Endometrium (tissue), 2 donors: ENCODE results near the gene HOXA2.

Source experiments
- FAIRE-seq: peaks from 2 replicates; lab custom pipeline; 2012; peaks lifted over from hg19 to GRCh38; lab: Jason Lieb, UNC
- donor health status: control.
- donor health status: control.

The HOXA2 gene

DNA sequence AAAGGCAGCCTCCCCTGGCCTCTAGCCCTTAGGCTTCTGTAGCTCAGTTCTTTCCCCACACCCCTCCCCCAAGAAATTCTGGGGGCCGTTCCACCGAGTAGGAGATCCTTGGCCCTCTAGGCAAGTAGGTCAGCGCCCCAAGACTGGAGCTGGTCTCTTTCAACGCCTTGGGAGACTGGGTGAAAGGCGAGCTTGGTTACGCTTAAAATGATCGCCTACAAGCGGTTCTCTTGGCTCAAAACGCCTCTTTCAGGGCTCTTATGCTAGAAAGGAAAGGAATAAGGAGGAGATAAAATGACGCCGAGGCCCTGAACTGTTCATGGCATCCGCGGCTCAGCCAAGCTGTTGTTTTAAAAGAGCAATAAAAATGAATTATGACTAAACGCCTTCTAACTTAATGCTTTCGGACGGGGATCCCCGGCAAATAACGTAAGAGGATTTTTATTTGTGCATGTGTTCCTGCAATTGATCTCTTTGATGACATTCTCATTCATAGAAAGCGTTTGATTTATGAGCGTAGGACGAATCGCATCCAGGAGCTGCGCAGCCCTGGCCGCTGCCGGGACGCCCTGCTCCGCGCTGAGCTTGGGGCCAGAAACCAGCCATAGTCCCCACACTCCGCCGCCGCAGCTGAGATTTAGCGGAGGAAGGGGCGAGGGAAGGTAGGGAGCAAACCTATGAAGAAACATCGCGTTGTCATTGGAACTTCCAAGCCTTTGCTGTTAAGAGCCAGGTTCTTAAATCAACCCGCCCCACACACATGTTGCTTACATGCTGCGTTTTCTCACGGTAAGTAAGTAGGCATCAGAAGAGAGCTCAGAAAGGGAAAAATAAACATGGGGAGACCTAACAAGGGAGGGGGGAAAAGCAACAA lies 3.7 kb downstream of the HOXA2 start:
- FAIRE-seq: peak; percentile 79

DNA sequence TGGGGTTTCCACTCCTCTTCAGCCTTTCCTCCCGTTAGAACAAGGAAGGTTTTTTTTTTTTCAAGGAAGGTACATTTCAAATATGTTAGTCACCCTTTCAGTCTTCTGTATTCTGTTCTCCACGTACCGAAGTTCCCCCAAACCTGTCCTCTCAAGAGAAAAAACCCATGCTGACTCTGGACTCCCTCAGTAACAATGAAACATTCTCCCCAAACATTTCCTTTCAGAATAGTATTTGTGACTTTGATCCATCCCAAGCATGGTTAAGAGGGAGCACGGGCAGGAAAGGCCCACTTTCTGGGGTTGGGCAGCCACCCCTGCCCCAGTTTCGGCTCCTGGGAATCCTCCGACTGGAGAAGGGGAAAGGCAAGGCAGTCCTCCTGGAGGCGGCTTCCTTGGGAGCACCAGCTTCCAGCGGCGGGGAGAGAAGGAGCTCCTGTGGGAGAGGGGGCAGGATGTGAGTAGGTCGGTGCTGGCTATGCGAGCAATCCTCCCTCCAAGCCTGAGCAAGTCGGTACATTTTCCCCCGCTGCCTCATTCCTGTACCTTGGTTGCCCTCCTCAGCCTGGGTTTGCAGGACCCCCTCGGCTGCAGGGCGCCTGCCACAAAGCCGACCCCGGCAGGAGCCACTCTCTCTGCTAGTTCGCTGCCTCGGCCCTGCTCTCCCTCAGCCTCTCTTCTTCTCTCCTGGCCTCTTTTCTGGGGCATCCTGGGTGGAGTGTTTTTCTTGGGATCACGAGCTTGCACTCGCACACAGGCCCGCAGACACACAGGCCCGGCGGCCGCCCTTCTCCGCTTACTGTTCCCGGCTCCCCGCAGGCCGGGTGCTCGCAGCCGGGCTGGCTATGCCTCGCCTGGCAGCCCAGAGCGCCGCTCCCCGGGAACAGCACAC lies 4.6 kb downstream of the HOXA2 start:
- no peak for FAIRE-seq

DNA sequence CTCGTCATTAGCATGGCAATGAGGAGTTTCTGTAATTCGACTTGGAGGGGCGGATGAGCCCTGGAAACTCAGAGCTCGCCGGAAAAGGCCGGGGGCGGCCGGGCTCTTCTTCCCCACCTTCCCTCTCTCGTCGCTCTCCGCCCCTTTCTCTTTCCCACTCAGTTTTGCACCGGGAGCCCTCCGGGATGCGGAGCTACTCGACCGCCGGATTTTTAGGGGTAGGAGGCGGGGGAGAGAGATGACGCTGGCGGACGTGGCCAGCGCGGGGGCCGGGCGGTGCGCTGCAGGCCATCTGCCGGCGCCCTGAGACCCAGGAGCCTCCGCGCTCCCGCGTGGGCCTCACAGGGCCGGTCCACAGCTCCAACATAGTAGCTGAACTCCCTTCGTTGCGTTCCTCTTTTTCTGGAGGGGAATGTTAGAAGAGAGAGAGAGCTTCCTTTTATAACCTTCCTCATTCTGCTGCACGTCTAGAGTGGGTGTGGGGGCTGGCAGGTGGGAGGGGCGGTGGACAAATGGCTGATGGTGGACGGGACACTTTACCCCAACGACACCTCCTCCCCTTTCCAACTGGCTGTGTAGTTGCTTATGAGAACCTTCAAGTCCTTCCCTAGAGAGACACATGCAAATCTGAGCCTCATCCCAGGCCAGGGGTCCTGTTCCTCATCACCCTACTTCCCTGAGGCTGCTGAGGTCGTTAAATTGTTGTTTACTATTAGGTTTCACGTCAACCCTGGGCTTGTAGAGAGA lies 5.5 kb downstream of the HOXA2 start:
- no peak for FAIRE-seq

DNA sequence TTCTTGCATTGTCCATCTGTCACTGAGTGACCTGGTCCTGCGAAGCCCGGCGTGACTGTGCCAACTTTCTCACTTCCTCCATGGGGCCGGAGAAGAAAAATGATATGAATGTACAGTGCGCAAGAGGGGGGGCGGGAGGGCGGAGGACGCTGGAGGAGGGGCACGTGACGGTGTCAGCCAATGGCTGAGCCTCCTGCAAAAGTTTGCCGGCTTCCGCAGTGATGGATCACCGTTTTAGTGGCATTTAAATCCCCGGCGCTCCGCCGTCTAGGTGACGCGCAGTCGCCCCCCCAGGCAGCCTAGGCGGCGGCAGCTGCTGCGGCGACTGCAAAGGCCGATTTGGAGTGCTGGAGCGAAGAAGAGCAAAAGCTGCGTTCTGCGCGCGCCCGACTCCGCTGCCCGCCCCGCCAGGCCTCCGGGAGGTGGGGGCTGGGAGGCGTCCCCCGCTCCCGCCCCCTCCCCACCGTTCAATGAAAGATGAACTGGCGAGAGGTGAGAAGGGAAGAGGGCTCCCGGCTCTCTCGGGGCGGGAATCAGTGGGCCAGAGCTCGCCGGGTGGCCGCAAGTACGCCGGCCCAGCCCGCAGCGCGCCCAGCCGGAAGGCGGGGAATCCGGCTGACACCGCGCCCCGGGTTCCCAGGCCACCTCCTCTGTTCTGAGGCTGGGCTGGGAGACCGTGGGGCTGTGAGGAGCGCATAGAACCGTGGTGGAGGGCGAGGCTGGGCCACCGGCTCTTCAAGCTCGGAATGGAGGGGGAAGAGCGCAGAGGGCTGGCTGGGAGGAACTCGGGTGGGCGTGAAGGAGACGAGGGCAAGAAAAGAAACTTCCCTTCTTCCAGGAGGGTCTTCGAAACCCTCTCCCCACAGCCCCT lies 6.4 kb downstream of the HOXA2 start, which contains the start of gene HOXA1:
Gene HOXA1 (minus strand): TSS at position 104 of the 871 bp plus-strand sequence. CDS start 88 bp downstream, at position 16.
- FAIRE-seq: no peak

DNA sequence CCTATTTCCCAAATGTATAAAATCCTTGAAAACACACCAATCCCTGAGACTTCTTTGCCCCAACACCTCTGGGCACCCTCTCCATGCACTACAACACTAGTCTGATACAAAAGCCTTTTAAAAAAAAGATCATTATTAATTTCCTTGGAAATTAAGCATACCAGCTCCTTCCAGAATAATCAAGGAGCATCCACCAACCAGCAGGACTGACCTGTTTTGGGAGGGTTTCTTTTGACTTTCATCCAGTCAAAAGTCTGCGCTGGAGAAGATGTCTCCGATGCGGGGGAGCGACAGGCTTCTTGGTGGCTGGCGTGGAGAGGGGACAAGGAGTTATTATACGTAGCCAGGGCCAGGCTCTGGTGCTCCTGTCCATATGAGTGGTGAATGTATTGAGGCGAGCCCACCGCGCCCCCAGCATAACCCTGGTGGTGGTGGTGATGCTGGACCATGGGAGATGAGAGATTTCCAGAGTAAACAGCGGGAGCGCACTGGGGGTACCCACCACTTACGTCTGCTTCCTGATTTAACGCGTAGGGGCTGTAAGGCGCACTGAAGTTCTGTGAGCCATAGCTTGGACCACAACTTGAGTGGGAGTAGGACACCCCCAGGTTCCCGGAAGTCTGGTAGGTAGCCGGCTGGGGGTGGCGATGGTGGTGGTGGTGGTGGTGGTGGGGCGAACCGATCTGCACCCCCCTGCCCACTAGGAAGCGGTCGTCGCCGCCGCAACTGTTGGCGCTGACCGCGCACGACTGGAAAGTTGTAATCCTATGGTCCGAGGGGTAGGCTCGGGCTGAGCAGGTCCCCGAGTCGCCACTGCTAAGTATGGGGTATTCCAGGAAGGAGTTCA lies 7.2 kb downstream of the HOXA2 start:
- FAIRE-seq: no peak

DNA sequence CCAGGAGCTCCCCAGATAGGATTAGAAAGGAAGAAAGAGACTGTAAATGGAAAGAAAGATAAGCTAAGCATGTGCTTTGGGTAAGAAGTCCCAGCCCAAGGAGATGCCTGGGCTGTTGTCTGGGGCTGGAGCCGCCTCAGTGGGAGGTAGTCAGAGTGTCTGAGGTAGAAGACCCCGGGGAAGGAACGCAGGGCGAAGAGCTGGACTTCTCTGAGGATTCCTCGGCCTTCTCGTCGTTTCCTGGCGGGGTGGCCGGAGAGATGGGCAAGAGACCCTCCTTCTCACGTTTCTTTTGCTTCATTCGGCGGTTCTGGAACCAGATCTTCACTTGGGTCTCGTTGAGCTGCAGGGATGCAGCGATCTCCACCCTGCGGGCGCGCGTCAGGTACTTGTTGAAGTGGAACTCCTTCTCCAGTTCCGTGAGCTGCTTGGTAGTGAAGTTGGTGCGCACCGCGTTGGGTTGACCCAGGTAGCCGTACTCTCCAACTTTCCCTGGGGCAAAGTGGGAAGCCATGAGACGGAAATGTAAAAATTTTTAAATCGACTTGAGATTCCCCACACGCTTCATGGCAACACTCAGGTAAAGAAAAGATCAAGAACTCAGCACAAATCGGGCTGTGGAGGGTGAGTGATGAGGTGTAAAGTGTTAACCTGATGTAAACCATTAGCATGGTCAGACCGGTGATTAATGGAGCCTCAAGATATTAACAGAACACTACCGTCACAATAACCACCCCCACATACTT lies 8.0 kb downstream of the HOXA2 start:
- FAIRE-seq: no peak

DNA sequence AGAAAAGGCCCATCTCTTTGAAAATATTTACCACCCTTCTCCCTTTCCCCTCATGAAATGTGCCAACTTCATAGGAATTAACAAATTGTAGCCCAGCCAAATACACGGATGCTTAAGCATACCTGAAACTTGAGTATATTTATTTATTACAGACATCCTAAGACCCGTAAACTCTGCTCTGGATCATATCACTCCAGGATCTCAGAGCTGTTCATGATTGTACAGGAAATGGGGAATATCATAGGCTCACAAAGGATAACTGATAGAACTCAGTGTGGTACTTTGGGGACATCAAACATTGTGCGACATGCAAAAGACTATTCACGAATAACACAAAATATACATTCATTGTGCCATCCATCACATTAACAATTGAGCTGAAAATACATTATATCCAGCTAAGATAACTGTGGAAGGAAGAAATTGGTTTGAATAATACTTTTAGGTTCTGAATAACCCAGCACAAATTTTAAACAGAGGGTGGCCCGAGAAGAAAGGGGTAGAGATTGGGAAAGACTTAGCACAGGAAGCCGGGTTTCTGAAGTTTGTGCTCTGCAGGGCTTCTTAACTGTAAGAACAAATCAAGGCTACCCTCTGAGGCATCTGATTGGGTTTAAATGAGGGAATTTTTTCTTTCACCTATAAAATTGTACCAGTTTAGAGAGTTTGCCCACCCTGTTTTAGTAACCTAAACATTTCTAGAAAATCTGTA lies 9.1 kb downstream of the HOXA2 start:
- FAIRE-seq: no peak

DNA sequence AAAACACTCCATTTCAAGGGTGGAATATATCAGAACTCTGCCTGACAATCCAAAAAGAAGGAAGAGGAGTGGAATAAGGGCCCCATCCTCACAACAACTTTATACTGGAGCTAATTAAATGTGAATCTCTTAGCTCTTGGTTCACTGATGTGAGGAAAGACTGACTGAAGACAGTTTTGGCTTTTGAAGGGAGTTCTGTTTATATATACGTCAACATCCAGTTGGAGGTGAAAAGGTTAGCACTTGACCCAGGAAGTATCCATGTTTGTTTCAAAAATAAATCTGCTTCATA lies 9.7 kb downstream of the HOXA2 start:
- FAIRE-seq: no peak

DNA sequence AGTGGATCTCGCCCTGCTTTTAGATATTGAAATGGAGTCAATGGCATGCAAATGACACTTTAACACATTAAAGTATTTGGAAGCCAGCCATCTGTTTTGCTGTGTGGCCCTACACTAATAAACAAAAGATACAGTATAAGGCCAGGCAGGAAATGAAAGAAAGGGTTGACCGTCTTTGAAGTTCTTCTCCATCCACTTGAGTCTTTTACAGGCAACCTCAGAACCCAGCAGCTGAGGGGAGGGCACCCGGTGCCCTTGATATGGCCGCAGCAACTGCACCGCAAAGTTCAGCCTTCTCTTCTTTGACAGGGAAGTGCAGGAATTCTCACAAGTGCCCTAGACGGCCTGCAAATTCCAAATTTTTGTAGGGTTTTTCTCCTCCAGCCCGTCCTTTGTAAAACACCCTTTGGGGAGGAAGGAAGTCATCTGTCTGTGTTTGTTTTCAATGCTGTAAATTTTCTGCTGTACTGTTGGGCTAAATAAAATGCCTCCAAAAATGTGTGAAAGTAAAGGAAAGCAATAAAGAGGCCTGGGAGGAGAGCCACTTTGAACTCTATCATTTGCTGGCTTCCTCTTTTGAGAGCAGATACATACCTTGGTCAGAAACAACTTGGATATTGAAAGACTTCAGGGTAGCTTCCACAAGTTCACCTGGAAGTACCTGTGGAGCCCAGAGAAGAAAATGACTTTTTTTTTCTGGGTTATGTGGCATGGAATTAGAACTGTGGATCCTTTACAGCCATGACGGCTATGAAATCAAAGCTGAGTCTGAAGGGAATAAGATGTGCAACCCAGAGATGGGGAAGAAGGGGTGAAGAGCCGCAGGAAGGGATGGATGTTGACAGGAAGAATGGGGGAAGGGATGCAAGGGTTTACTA lies 10.3 kb downstream of the HOXA2 start:
- no peak for FAIRE-seq

DNA sequence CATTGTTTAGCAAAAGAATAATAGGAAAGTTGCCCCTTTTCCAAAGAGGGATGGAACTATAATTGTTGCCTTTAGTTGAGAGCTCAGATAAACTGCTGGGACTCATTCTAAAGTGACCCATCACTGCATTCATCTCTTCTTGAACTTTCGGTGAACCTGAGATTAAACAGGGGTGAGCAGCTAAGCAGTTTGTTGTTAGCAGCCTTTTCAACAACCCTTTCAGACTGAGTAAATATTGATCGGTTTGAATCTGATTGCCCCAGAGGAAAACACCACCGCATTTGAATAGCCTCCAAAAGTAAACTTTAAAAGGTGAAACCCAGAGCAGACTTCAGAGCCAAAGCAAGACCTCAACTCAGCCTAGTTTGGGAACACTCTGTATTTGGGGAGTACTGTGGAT lies 11.4 kb downstream of the HOXA2 start:
- FAIRE-seq: no peak

DNA sequence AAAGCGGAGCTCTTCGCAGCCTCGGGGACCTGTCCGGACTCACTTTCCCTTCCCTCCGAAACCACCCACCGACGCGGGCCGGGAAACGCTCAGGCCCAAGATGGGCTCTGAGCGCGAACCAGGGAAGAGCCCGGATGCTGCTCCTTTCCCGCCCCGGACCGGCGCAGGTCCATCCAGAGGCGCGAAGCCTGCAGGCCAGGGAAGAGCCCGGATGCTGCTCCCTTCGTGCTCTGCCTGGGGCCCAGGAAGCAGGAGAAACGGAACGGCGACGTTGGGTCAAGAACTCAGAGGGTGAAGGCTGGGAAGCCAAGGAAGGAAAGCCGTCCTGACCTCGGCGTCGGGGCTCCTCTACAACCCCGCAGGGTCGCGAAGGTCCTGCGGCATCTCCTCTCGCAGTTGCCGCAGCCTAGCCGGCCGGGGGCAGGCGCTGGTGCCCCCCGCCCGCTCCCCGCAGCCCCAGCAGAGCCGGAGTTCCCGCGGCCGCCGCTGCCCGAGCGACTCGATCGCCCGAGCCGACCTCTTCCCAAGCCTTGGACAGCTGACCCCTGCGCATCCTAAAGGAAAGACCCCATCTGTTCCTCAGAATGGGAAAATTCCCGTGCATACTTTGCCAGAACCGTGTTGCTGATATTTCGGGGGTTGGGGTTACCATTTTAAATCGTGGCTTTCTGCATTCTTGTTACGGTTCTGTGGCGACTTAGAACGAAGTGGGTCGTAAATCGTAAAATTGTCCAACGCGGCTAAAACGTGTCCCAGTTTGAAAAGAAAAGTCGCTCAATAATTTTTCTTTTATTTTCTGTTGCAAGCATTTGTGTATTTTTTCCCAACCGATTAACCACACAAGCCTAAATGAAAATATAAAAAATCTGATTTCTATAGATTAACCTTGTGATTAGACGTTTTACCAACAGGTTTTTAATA lies 14.2 kb downstream of the HOXA2 start:
- no peak for FAIRE-seq

DNA sequence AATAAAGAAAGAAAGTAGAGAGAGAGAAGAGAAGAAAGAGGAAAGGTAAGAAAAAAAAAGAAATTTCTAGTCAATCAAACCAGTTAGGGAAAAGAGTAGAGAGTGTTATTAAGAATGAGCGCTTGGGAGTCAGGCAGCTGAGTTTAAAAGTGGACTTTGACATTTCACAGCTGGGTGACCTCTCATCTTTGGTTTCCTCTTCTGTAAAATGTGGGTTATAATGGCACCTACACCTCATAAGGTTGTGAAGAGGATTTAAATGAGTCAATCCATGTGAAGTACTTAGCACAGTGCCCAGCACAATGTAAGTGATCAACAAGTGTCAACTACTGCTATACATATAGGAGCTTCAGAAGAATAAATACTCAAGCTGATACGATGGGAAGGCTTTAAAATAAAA lies 18.8 kb downstream of the HOXA2 start:
- FAIRE-seq: no peak

DNA sequence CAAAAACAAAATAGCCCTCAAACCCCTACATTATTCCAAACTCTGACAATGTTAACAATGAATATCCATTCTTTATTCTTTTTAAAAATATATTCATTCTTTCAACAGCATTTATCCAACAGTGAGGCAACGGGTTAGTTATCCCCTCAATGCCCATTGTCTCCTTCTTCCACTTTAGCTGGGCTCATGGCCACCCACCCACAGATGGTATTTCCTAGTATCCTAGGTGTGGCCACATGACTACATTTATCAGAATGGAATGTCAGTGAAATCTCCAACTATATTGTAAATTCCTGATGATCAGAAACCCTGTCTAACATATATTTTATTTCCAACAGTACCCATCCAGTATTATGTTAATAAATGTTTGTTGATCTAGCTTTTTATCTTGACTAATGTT lies 20.3 kb downstream of the HOXA2 start:
- no peak for FAIRE-seq

DNA sequence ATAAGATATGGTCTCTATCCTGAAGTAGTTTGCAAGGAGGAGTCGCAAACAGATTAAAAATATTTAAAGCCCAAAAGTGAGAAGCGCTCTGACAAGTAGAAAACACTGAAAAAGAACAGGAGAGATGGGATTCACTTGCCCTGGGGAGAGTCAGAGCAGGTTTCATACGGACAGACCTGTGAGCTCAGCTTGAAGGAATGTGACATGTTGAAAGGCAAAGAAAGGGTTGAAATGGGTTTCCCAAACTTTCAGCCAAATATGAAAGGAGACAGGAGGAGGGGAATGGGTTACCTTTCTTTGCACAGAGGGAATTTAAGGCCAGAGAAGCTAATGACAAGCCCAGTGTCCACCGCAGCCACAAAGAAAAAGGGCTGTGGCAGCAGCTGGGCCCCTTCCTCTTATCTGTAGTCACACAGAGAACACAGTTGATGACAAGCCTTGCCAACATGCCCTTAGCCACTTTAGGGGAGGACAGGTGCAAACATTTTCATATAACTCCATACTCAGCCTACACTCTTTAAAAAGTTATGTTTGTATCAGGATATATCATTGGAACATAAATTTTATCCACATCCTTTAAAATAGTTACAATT lies 21.5 kb downstream of the HOXA2 start:
- FAIRE-seq: no peak

DNA sequence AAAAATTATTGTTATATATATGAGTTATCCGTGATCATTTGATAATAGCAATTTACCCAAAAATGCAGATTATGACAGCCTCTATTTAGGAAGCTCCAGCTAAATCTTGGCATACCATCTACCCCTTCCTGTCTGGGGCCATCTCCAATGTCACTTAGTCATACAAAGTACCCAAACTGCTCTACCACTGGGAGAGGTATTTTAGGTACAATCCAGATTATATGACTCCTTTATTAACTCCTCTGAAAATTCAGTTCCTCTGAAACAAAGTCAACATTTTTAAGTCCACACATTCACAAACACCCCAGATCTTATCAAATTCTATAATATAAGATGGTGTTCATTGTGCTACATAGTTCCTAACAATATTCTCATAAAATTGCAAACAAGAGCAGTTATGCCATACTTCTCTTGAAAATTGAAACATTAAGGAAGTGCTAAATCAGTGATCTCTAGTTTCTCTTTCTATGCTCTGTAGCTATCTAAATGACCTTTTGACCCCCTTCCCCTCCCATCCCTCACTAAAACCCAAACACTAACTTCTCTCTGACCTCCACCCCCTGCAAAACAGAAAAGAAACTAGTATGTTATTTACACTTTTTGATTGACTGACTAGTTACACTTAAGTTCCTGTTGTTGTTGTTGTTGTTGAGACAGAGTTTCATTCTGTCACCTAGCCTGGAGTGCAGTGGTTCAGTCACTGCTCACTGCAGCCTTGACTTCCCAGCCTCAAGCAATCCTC lies 23.1 kb downstream of the HOXA2 start:
- no peak for FAIRE-seq
